HTERT RPE-1 (cell line): ENCODE data around the gene AHCYL2.

Experiments
- in situ Hi-C: fragments of 300-500 bp; cut with MboI; formaldehyde crosslinking; loops from 4 replicates; pipeline ENCODE4 v1.14.3; 2020; ENCODE audit warnings: low sequenced_read_pairs

AHCYL2 gene

GRCh38 chr7:129224251-129225205 lies at the start of gene AHCYL2:
Gene AHCYL2, plus strand, starts transcription at chr7:129225030.
- in situ Hi-C loops = no loop called here

GRCh38 chr7:129176916-129177710 lies 47.7 kb upstream of the AHCYL2 start:
- in situ Hi-C loops = no loop called here

GRCh38 chr7:129184981-129185670 lies 39.7 kb upstream of the AHCYL2 start:
- in situ Hi-C loops = no loop called here

GRCh38 chr7:129186749-129187260 lies 38.0 kb upstream of the AHCYL2 start:
- in situ Hi-C loops = no loop called here

GRCh38 chr7:129187681-129188371 lies 37.0 kb upstream of the AHCYL2 start:
- in situ Hi-C loops = no loop called here

- in situ Hi-C loops = no loop called here
Measured at GRCh38 chr7:129188372-129188891, 36.4 kb upstream of the AHCYL2 start, which contains the start of gene SMO. Gene SMO, plus strand, starts transcription at chr7:129188633. Its CDS starts 519 bp downstream, at chr7:129189152.

- in situ Hi-C loops = no loop called here
Measured at GRCh38 chr7:129188892-129189660, 35.8 kb upstream of the AHCYL2 start.

- in situ Hi-C loops = no loop called here
Measured at GRCh38 chr7:129189661-129190310, 35.0 kb upstream of the AHCYL2 start.

- in situ Hi-C loops = no loop called here
Measured at GRCh38 chr7:129191272-129191671, 33.6 kb upstream of the AHCYL2 start.

GRCh38 chr7:129193892-129194291 lies 30.9 kb upstream of the AHCYL2 start:
- in situ Hi-C loops = no loop called here

- in situ Hi-C loops = no loop called here
Measured at GRCh38 chr7:129197771-129198170, 27.1 kb upstream of the AHCYL2 start.

- in situ Hi-C loops = no loop called here
Measured at GRCh38 chr7:129199406-129199805, 25.4 kb upstream of the AHCYL2 start.

- in situ Hi-C loops = no loop called here
Measured at GRCh38 chr7:129202058-129202777, 22.6 kb upstream of the AHCYL2 start.

- in situ Hi-C loops = no loop called here
Measured at GRCh38 chr7:129203050-129203741, 21.6 kb upstream of the AHCYL2 start.

GRCh38 chr7:129205126-129205818 lies 19.6 kb upstream of the AHCYL2 start:
- in situ Hi-C loops = no loop called here

GRCh38 chr7:129205987-129206785 lies 18.6 kb upstream of the AHCYL2 start:
- in situ Hi-C loops = no loop called here
